ENCODE results near the gene AGER. TPM values are rescaled to one million over a fixed set of nuclear protein-coding genes. Genes with fewer than 3 reads are reported as not detected.

AGER gene
- total and polyA plus RNA-seq, 2 experiments from 2014 or later, result 3.4 to 4.5 TPM

DNA sequence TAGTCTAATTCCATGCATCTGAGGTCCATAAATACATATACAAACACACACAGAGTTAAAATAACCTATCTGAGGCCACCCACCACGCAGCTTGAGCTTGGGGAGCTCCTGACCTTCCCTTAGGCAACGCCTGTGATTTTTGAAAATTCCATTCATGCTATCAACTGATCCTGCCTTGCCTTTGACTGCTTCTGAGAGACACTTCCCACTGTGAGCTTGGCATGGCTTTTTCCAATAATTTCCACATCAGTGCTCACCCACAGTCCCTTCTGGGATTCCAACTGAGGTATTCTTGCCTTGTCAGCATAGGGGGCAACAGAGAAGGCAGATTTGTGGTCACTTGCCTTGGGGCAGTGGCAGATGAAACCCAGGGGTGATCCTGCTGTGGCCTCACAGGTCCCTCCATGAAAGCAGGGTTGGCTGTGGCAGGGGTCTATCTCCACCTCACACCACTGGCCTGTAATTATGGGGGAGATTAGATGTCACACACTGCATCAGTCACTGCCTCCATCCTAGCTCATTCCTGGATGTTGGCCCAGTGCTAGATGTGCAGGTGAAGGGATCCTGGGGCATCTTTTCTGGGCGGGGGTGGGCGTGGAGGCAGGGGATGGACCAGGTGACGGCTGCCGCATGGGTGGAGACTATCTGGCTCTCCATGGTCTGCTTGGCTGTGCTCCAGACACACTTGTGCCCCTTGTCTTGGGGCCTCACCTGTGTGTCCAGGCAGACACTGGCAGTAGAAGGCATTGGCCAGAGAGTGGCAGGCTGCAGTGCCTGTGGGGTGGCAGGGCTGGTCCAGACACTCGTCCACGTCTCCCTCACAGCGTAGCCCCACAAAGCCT, 19.6 kb upstream of the AGER start:
- H3K4me3 ChIP-seq, result no peak overlapping the region
- H3K36me3 ChIP-seq (replicated peaks; ENCODE audit: insufficient read depth, low read depth), result no peaks in the 10 kb centered on the region
- no peak overlapping the region for H3K4me2 ChIP-seq
- no peak for DNase-seq (ENCODE audit: low spot score)
- H3K27ac ChIP-seq, result no peak overlapping the region
- H3K9me2 ChIP-seq (replicated peaks; ENCODE audit: insufficient read depth), result no peaks in the 10 kb centered on the region
- H2AFZ ChIP-seq, result no peak overlapping the region
- no peaks in the 10 kb centered on the region for H3K79me2 ChIP-seq
- no peaks in the 10 kb centered on the region for H3K9me3 ChIP-seq (ENCODE audit: low read depth)
- WGBS (ENCODE audit: low lambda C conversion rate, missing lambda C conversion rate), result 83% methylated on average over 9 of the region's 9 CpGs
- H3K4me1 ChIP-seq (ENCODE audit: insufficient read depth), result no peaks in the 10 kb centered on the region
- no peaks in the 10 kb centered on the region for H4K20me1 ChIP-seq (ENCODE audit: insufficient read depth, poor library complexity, severe bottlenecking)
- H3K27me3 ChIP-seq, result no peaks in the 10 kb centered on the region
- TF ChIP-seq CTCF (IDR thresholded peaks at IDR 0.05; ENCODE audit: poor library complexity), result no peak
- no peak for TF ChIP-seq EZH2 (IDR thresholded peaks at IDR 0.05; ENCODE audit: borderline replicate concordance)
- no peak for TF ChIP-seq EZH2phosphoT487 (IDR thresholded peaks at IDR 0.05; ENCODE audit: low read depth, severe bottlenecking, unreplicated experiment)

GRCh38 chr6:32202186-32202585, 18.1 kb upstream of the AGER start:
- Histone ChIP-seq H3K27ac (no peak overlapping the region), H3K27me3 (no peaks in the 10 kb centered on the region), H3K4me3 (no peak overlapping the region), H4K20me1 (ENCODE audit: insufficient read depth, poor library complexity, severe bottlenecking) (no peaks in the 10 kb centered on the region), H3K36me3 (replicated peaks; ENCODE audit: insufficient read depth, low read depth) (no peaks in the 10 kb centered on the region), H3K79me2 (no peaks in the 10 kb centered on the region), H3K4me2 (no peak overlapping the region), H3K4me1 (ENCODE audit: insufficient read depth) (no peaks in the 10 kb centered on the region), H3K9me3 (ENCODE audit: low read depth) (no peaks in the 10 kb centered on the region), H3K9me2 (replicated peaks; ENCODE audit: insufficient read depth) (no peaks in the 10 kb centered on the region), H2AFZ (no peak overlapping the region)
- TF ChIP-seq EZH2phosphoT487 (IDR thresholded peaks at IDR 0.05; ENCODE audit: low read depth, severe bottlenecking, unreplicated experiment) (no peak), CTCF (IDR thresholded peaks at IDR 0.05; ENCODE audit: poor library complexity) (no peak), EZH2 (IDR thresholded peaks at IDR 0.05; ENCODE audit: borderline replicate concordance) (no peak)
- WGBS (ENCODE audit: low lambda C conversion rate, missing lambda C conversion rate), result 96% methylated on average over 9 of the region's 9 CpGs
- DNase-seq (ENCODE audit: low spot score), result no peak

GRCh38 chr6:32200711-32201475, 16.8 kb upstream of the AGER start:
- Histone ChIP-seq H3K4me2 (no peak overlapping the region), H3K27me3 (no peaks in the 10 kb centered on the region), H3K27ac (no peak overlapping the region), H4K20me1 (ENCODE audit: insufficient read depth, poor library complexity, severe bottlenecking) (no peaks in the 10 kb centered on the region), H3K9me2 (replicated peaks; ENCODE audit: insufficient read depth) (no peaks in the 10 kb centered on the region), H3K4me1 (ENCODE audit: insufficient read depth) (peaks cover 7% of the 10 kb centered on the region), H3K79me2 (no peaks in the 10 kb centered on the region), H3K36me3 (replicated peaks; ENCODE audit: insufficient read depth, low read depth) (no peaks in the 10 kb centered on the region), H2AFZ (no peak overlapping the region), H3K4me3 (no peak overlapping the region), H3K9me3 (ENCODE audit: low read depth) (no peaks in the 10 kb centered on the region)
- TF ChIP-seq EZH2 (IDR thresholded peaks at IDR 0.05; ENCODE audit: borderline replicate concordance), result no peak
- no peak for TF ChIP-seq EZH2phosphoT487 (IDR thresholded peaks at IDR 0.05; ENCODE audit: low read depth, severe bottlenecking, unreplicated experiment)
- TF ChIP-seq CTCF (IDR thresholded peaks at IDR 0.05; ENCODE audit: poor library complexity), result no peak
- no peak for DNase-seq (ENCODE audit: low spot score)
- 92% methylated on average over 13 of the region's 13 CpGs for WGBS (ENCODE audit: low lambda C conversion rate, missing lambda C conversion rate)
